Cerebellar cortex (tissue), 1 donor: Measurements from ENCODE around the gene SAP25.
"Not testable (repeated sequence)": the region's sequence is repeated elsewhere in the genome, so short reads cannot be mapped to it uniquely, and the experiment has no call there.

Source experiments
- DNase-seq: peaks from one replicate; pipeline ENCODE4 v3.0.0-alpha.2; 2015; ENCODE audit warnings: low spot score

SAP25 gene

GRCh38 chr7:100561491-100562194 lies 12.1 kb downstream of the SAP25 start:
- DNase-seq: no peak

DNA sequence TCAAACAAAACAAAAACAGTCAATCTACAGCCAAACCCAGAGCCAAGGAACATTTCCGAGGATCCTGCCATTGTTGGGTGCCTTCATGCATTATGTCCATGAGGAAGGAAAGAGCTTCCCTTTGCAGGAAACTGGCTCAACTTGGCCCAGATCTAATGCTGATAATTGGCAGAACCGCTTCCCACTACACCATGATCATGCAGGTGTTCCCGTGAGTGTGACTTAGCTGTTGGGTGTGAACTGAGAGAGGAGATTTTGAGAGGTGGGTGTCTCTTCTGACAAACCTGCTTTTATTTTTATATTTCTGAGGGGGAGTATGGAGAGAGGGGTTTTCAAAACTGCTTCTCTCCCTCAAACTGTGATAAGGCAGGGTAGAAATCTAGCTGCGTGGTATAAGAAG lies 14.6 kb downstream of the SAP25 start:
- no peak for DNase-seq

GRCh38 chr7:100556541-100556940 lies 17.2 kb downstream of the SAP25 start:
- DNase-seq: no peak

- DNase-seq: no peak
Observed at GRCh38 chr7:100555701-100556100, 18.0 kb downstream of the SAP25 start.

DNA sequence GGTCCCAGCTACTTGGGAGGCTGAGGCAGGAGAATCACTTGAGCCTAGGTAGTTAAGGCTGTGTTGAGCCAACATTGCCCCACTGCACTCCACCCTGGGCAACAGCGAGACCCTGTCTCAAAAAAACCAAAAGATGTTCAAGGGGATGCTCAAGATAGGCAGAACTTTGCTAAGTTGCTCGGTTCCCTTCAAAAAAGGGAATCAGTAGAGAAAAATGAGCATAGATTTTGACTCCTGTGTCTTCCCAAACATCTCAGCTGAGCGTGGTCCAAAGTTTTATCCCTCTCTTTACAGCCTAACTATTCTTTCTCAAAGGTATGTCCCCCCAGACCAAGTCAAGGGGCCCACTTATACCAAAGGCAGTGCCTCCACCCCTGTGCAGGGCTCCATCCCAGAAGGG lies 20.7 kb downstream of the SAP25 start:
- DNase-seq: no peak

DNA sequence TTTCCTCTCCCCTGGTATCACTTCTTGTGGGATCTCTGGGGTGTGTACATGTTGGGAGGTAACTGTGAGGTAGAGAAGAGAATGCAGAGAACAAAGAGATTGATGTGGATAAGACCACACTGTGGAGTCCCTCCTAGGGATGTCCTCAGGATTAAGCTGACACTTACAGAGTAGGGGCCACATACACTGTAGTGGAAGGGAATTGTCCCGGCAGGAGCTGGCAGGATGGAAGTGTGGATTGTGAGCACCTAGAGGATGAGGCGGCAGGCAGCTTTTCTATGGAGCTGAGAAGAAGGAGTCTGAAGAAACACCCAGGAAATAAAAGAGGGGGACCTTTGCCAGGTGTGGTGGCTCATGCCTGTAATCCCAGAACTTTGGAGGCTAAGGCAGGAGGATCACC lies 21.2 kb downstream of the SAP25 start:
- DNase-seq: no peak

DNA sequence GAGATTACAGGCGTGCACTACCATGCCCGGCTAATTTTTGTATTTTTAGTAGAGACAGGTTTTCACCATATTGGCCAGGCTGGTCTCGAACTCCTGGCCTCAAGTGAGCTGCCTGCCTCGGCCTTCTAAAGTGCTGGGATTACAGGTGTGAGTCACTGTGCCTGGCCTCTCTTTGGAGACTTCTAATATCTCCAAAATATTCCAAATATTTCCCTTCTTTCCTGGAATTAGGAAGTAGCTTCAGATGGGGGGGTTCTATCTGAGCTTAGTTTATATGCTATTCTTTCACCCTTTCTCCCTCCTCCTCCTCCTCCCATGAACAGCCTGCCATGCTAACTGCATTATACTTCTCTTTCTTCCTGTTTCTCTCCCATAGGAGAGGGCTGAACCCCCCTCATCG lies 25.3 kb downstream of the SAP25 start:
- DNase-seq: not testable (repeated sequence)

GRCh38 chr7:100547872-100548271 lies 25.8 kb downstream of the SAP25 start:
- DNase-seq: no peak

DNA sequence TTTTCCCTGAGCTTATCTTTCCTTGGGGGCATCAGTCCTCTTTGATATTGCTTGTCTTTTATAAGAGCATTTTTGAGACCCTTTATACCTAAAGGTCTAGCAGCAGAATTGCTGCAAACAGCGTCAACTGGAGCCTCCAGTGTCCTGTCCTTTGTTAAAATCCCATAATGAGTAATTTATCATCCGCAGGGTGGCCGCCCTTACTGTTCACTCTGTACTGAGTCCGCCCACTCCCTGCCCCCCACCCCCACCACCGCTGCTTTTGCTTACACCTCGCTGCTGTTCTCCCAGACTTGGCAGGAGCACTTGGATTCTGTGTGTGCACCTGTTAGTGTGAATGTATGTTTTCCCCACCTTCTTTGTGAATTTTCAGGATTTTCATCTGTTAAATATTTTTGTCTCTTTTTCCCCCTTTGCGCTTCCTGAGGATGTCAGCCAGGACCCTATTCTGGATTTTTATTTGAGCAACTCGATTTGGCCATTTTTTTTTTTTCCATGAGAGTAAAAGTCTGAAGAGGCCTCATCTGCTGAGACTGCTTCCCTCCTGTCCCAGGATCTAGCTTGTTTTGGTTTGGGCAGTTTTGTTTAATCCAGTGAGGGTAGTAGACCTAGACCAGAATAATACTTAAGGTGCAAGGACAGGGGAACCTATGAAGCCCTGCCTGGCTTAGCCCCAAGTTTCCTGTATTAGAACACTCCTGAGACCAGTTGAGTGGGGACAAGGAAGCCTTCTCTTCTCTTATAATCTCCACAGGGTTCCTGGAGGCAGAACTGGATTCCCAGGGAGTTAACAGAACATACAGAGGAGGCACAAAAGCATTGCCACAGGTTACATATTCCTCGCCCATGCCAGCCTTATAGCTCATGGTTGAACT lies 26.5 kb downstream of the SAP25 start:
- no peak for DNase-seq

DNA sequence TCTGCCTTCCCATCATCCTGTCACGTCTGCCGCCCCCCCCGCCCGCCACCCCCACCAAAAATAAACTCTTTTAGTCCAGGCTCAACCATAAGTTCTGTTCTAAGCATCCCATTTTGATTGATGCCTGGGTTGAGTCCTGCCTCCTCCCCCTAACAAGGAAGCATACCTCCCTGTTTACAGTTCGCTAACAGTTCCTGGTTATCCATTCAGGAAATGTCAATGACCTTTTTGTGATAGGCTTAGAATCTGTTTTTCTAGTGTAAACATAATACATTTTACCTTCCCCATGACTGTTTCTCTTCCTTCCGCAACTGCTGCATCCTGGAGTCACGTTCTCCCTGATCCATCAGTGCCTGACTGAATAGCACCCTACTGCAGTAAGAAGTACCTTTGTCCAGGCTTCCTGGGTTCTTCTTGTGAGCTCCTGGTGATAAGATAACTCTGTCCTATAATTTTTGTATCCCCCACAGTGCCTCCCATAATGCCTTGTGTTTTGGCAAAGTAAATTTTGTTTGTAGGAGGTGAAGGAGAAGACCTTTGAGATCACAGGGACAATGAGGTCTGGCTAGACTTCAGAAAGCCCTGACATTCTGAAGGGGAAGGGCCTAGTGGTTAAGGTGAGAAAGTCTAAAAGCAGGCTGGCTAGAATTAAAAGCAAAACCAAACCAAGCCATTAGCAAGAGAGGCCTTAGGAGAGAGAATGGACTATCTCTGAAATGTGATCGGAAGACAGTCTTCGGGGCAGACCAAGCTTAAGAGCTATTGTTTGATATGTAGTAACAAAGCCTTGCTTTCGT lies 27.4 kb downstream of the SAP25 start:
- DNase-seq: no peak

- peak; percentile 81 for DNase-seq
Observed at GRCh38 chr7:100545360-100546128, 28.2 kb downstream of the SAP25 start.

DNA sequence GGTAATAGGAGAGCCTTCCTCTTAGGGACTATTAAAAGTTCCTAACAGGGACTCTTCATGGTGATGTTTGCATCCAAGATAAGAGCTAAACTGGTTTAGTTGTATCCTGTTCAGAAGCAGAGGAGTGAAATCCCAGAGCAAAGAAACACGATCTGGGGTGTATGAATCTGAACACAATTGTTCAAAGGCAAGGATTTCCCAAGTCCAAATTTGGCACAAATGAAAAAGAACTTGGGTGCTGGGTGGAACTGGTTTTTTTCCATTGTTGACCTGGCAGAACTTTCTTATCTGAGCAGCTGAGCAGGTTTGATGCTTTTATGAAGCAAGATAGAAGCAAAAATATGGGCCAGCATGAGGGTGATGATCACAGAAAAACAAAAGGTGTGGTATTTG lies 28.7 kb downstream of the SAP25 start:
- DNase-seq: peak; percentile 74

- DNase-seq: no peak
Observed at GRCh38 chr7:100544386-100544785, 29.3 kb downstream of the SAP25 start.

DNA sequence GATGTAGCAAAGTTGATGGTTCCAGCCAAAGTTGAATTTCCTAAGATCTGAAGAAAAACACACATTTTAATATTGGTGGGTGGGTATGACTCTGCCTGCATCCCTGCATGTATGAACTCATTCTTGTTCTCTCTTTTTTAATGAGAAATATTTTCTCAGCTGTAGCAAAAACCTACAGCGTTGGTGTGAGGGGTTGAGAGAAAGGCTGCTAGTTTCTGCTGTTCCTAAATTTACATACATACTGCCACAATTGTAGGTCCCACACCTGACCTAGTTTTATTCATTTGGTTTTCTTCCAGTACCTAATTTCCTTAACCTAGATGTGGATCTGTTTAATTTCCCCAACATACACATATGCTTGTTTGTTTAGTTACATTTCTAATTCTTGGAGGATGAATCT lies 30.1 kb downstream of the SAP25 start:
- DNase-seq: peak; percentile 65

DNA sequence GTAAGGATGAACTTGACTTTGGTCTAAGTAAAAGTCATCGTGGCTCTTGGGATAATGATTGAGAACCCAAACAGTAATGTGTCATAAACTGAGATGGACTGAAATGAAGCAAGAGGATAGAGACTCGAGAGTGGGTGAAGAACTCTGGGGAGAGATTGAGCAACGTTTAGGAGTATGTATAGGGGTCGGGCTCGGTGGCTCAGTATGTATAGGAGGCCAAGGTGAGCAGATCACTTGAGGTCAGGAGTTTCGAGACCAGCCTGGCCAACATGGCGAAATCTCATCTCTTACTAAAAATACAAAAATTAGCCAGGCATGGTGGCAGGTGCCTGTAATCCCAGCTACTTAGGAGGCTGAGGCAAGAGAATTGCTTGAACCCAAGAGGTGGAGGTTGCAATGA lies 32.4 kb downstream of the SAP25 start:
- DNase-seq: not testable (repeated sequence)

- DNase-seq: no peak
Observed at GRCh38 chr7:100540073-100540723, 33.5 kb downstream of the SAP25 start.

DNA sequence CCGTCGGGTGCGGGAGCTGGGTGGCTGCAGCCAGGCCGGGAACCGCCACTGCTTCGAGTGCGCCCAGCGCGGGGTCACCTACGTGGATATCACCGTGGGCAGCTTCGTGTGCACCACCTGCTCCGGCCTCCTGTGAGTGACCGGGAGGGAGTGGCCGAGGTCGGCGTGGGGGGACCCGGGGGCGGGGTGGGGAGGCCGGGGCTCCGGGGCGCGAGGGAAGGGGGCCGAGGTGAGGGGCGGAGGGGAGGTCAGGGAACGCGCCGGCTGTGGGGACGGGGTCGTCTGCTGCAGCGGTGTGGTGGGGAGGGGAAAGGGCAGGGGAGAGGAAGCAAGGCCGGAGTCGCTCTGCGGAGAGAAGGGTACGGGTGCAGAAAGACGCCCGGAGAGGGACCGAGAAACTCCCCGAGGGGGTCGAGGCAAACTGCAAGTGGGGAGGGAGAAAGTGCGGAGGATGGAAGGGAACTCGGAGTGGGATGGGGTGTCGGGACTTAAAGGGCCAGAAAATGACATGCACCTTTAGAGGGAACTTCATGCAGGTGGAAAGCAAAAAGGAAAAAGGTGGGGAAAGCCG lies 34.2 kb downstream of the SAP25 start:
- DNase-seq: no peak

GRCh38 chr7:100538654-100539435 lies 34.9 kb downstream of the SAP25 start, which contains the start of gene AGFG2:
Gene AGFG2, plus strand, starts transcription at chr7:100539203. Its CDS starts 144 bp downstream, at chr7:100539347.
- peak; percentile 100 for DNase-seq

- DNase-seq: no peak
Observed at GRCh38 chr7:100538348-100538653, 35.4 kb downstream of the SAP25 start.

GRCh38 chr7:100536695-100537094 lies 37.0 kb downstream of the SAP25 start:
- DNase-seq: not testable (repeated sequence)
